H1 (cell line): ENCODE measurements around the gene IGFBP1. TPM values are rescaled to one million over a fixed set of nuclear protein-coding genes. Genes with fewer than 3 reads are reported as not detected.

Experiments used
- ASH2L ChIP-seq: fragments of 200-600, 300-600 bp; sonication (generic); IDR thresholded peaks from one replicate; pipeline ENCODE4 v1.7.1; 2017; ENCODE audit warnings: low read length
- E2F6 ChIP-seq: IDR thresholded peaks from 2 replicates; pipeline ENCODE4 v1.6.1; 2012; ENCODE audit warnings: inconsistent platforms
- HDAC6 ChIP-seq: IDR thresholded peaks from one replicate; pipeline ENCODE4 v1.7.1; 2012; ENCODE audit warnings: low read depth, mild to moderate bottlenecking, inconsistent platforms, low read length, moderate library complexity
- KDM1A ChIP-seq: fragments of 200-600, 300-600 bp; sonication (generic); IDR thresholded peaks from 2 replicates; pipeline ENCODE4 v1.7.1; 2016; ENCODE audit warnings: mild to moderate bottlenecking, low read length, borderline replicate concordance
- MAX ChIP-seq: IDR thresholded peaks from 2 replicates; pipeline ENCODE4 v1.6.1; 2012; ENCODE audit warnings: inconsistent platforms
- POLR2AphosphoS5 ChIP-seq: IDR thresholded peaks from 2 replicates; pipeline ENCODE4 v1.6.1; 2011; ENCODE audit warnings: low read depth, low read length
- RBBP5 ChIP-seq: IDR thresholded peaks from 2 replicates; pipeline ENCODE4 v1.7.1; 2012; ENCODE audit warnings: low read depth, mild to moderate bottlenecking, inconsistent platforms, low read length, moderate library complexity, borderline replicate concordance
- TAF1 ChIP-seq: IDR thresholded peaks from 2 replicates; pipeline ENCODE4 v1.6.1; 2011; ENCODE audit warnings: mild to moderate bottlenecking, low read depth, low read length
- polyA plus RNA-seq, 7 experiments: library from polyadenylated mRNA; depleted of rRNA in 3 of 7; stranded (reverse) in 5 of 7; unstranded in 2 of 7; fragments of >200 nt in 5 of 7; fragments of 200-250 nt in 2 of 7; gene quantifications; 1 replicate in 5 of 7; 2 replicates in 1 of 7; 4 replicates in 1 of 7; pipeline versions ENCODE4 v1.2.1 to v1.2.3, GENCODE V29; 2011 to 2013; ENCODE audit warnings: missing spikeins in 2 of 7, mixed read lengths in 2 of 7
- total RNA-seq: library from RNA; stranded (reverse); fragmentation: NEBNext Ultra II Directional; extraction: Animal tissue kit (Norgen Biotek cat#: 25700); gene quantifications from 2 replicates; pipeline ENCODE4 v1.2.1, GENCODE V29; 2021
- TF ChIP-seq, protein P1 (sequence below): fragments of 300-600 bp; sonication (generic); IDR thresholded peaks from 2 replicates; pipeline ENCODE4 v1.7.1; 2012; ENCODE audit warnings: low read length, moderate library complexity, mild to moderate bottlenecking, inconsistent platforms; ENCODE audit not compliant: insufficient replicate concordance

Gene IGFBP1
- total and polyA plus RNA-seq, 2 of the 8 experiments (the other 6 are each of a cell fraction or from before 2014, with no cell fraction given): not detected

- TF ChIP-seq, protein P1, sequence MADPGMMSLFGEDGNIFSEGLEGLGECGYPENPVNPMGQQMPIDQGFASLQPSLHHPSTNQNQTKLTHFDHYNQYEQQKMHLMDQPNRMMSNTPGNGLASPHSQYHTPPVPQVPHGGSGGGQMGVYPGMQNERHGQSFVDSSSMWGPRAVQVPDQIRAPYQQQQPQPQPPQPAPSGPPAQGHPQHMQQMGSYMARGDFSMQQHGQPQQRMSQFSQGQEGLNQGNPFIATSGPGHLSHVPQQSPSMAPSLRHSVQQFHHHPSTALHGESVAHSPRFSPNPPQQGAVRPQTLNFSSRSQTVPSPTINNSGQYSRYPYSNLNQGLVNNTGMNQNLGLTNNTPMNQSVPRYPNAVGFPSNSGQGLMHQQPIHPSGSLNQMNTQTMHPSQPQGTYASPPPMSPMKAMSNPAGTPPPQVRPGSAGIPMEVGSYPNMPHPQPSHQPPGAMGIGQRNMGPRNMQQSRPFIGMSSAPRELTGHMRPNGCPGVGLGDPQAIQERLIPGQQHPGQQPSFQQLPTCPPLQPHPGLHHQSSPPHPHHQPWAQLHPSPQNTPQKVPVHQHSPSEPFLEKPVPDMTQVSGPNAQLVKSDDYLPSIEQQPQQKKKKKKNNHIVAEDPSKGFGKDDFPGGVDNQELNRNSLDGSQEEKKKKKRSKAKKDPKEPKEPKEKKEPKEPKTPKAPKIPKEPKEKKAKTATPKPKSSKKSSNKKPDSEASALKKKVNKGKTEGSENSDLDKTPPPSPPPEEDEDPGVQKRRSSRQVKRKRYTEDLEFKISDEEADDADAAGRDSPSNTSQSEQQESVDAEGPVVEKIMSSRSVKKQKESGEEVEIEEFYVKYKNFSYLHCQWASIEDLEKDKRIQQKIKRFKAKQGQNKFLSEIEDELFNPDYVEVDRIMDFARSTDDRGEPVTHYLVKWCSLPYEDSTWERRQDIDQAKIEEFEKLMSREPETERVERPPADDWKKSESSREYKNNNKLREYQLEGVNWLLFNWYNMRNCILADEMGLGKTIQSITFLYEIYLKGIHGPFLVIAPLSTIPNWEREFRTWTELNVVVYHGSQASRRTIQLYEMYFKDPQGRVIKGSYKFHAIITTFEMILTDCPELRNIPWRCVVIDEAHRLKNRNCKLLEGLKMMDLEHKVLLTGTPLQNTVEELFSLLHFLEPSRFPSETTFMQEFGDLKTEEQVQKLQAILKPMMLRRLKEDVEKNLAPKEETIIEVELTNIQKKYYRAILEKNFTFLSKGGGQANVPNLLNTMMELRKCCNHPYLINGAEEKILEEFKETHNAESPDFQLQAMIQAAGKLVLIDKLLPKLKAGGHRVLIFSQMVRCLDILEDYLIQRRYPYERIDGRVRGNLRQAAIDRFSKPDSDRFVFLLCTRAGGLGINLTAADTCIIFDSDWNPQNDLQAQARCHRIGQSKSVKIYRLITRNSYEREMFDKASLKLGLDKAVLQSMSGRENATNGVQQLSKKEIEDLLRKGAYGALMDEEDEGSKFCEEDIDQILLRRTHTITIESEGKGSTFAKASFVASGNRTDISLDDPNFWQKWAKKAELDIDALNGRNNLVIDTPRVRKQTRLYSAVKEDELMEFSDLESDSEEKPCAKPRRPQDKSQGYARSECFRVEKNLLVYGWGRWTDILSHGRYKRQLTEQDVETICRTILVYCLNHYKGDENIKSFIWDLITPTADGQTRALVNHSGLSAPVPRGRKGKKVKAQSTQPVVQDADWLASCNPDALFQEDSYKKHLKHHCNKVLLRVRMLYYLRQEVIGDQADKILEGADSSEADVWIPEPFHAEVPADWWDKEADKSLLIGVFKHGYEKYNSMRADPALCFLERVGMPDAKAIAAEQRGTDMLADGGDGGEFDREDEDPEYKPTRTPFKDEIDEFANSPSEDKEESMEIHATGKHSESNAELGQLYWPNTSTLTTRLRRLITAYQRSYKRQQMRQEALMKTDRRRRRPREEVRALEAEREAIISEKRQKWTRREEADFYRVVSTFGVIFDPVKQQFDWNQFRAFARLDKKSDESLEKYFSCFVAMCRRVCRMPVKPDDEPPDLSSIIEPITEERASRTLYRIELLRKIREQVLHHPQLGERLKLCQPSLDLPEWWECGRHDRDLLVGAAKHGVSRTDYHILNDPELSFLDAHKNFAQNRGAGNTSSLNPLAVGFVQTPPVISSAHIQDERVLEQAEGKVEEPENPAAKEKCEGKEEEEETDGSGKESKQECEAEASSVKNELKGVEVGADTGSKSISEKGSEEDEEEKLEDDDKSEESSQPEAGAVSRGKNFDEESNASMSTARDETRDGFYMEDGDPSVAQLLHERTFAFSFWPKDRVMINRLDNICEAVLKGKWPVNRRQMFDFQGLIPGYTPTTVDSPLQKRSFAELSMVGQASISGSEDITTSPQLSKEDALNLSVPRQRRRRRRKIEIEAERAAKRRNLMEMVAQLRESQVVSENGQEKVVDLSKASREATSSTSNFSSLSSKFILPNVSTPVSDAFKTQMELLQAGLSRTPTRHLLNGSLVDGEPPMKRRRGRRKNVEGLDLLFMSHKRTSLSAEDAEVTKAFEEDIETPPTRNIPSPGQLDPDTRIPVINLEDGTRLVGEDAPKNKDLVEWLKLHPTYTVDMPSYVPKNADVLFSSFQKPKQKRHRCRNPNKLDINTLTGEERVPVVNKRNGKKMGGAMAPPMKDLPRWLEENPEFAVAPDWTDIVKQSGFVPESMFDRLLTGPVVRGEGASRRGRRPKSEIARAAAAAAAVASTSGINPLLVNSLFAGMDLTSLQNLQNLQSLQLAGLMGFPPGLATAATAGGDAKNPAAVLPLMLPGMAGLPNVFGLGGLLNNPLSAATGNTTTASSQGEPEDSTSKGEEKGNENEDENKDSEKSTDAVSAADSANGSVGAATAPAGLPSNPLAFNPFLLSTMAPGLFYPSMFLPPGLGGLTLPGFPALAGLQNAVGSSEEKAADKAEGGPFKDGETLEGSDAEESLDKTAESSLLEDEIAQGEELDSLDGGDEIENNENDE: no peak
- TF ChIP-seq ASH2L: no peak
- TF ChIP-seq HDAC6: no peak
- peak; percentile 78; the same call in 1 of the 2 replicates for TF ChIP-seq RBBP5
- peak; percentile 41; the same call in 1 of the 2 replicates for TF ChIP-seq TAF1
- TF ChIP-seq MAX: peak; percentile 46
- TF ChIP-seq E2F6: peak; percentile 28; the same call in 1 of the 2 replicates
- no peak for TF ChIP-seq KDM1A
- peak; percentile 26; the same call in 1 of the 2 replicates for TF ChIP-seq POLR2AphosphoS5
Observed at GRCh38 chr7:45920502-45921380, 32.5 kb downstream of the IGFBP1 start, which contains the start of gene IGFBP3 (continued).
